Activated CD8-positive, alpha-beta T cell treated with anti-CD3 and anti-CD28 coated beads for 36 hours (primary cell): Measurements from ENCODE around the gene DUSP18. TPM values are rescaled to one million over a fixed set of nuclear protein-coding genes. Genes with fewer than 3 reads are reported as not detected.

Experiments
- ATAC-seq: fragments of 200-7000 bp; cut with Tn5 transposase; one replicate; pipeline ENCODE4 v1.10.0; 2021; ENCODE audit warnings: mild to moderate bottlenecking, moderate library complexity
- CTCF ChIA-PET: fragments of 350-600 bp; sonication (Branson Sonifier 250); formaldehyde crosslinking; loops from one replicate; lab custom pipeline; 2021; ENCODE audit warnings: antibody characterized with exemption; lab: Charles Lee
- POLR2A ChIA-PET: fragments of 350-600 bp; sonication (Branson Sonifier 250); formaldehyde crosslinking; loops from one replicate; lab custom pipeline; 2021; ENCODE audit warnings: antibody characterized with exemption; lab: Charles Lee
- DNase-seq: peaks from one replicate; pipeline ENCODE4 v3.0.0-alpha.2; 2020
- H3K27ac Mint-ChIP-seq: one replicate; pipeline ENCODE4 v1.8.0; 2021; ENCODE audit warnings: mild to moderate bottlenecking, mixed read lengths
- H3K27me3 Mint-ChIP-seq: one replicate; pipeline ENCODE4 v1.8.0; 2021; ENCODE audit warnings: mixed read lengths
- H3K36me3 Mint-ChIP-seq: one replicate; pipeline ENCODE4 v1.8.0; 2021; ENCODE audit warnings: low read depth, mixed read lengths
- H3K4me1 Mint-ChIP-seq: one replicate; pipeline ENCODE4 v1.8.0; 2021; ENCODE audit warnings: low read depth, mixed read lengths
- H3K4me3 Mint-ChIP-seq: one replicate; pipeline ENCODE4 v1.8.0; 2021; ENCODE audit warnings: mild to moderate bottlenecking, moderate library complexity, mixed read lengths
- H3K9me3 Mint-ChIP-seq: one replicate; pipeline ENCODE4 v1.8.0; 2021; ENCODE audit warnings: mixed read lengths
- intact Hi-C: fragments of 100-400 bp; cut with micrococcal nuclease; formaldehyde crosslinking; loops from one replicate; pipeline ENCODE4 v1.10.0; 2022
- total RNA-seq, 2 experiments: library from RNA; stranded (reverse); gene quantifications; one replicate each; pipeline ENCODE4 v1.2.3, GENCODE V29; 2021
- TF ChIP-seq, protein P1 (sequence below): fragments of 200-600 bp; IDR thresholded peaks from one replicate; pipeline ENCODE4 v1.8.0; 2022; ENCODE audit warnings: antibody characterized with exemption, mild to moderate bottlenecking

Gene DUSP18
- total RNA-seq, 2 experiments from 2014 or later = 4.1 to 4.4 TPM

DNA sequence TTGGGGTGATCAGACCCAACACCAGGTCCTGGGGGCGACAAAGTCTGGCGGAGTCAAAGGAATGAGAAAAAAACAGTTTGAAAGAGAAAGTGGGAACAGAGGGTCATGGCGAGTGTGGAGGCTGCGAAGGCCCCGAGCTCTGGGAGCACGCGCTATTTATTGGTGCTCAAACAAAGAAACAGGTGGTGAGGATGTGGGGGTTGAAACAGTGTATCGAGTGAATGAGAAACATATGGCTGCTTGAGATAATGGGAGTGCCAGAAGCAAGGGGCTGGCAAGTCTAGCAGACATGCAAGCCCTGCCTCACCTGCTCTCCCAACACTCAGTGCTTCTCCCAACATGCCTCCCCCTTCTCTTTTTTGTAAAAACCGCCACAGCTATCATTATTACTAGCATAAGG, 7.8 kb upstream of the DUSP18 start:
- Mint-ChIP-seq H3K9me3 (no peaks in the 10 kb centered on the region), H3K36me3 (no peaks in the 10 kb centered on the region), H3K4me3 (no peak overlapping the region), H3K4me1 (no peaks in the 10 kb centered on the region), H3K27me3 (peaks cover 6% of the 10 kb centered on the region), H3K27ac (no peak overlapping the region)
- intact Hi-C loops = no loop called here
- TF ChIP-seq, protein P1, sequence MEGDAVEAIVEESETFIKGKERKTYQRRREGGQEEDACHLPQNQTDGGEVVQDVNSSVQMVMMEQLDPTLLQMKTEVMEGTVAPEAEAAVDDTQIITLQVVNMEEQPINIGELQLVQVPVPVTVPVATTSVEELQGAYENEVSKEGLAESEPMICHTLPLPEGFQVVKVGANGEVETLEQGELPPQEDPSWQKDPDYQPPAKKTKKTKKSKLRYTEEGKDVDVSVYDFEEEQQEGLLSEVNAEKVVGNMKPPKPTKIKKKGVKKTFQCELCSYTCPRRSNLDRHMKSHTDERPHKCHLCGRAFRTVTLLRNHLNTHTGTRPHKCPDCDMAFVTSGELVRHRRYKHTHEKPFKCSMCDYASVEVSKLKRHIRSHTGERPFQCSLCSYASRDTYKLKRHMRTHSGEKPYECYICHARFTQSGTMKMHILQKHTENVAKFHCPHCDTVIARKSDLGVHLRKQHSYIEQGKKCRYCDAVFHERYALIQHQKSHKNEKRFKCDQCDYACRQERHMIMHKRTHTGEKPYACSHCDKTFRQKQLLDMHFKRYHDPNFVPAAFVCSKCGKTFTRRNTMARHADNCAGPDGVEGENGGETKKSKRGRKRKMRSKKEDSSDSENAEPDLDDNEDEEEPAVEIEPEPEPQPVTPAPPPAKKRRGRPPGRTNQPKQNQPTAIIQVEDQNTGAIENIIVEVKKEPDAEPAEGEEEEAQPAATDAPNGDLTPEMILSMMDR = no peak
- CTCF ChIA-PET = interaction anchor here (2.2 kb wide), 1 partner anchor 41 kb away, joined by 7 read pairs; no protein-coding TSS in a partner anchor
- no peak for ATAC-seq
- POLR2A ChIA-PET = no interaction called here
- no peak for DNase-seq

DNA sequence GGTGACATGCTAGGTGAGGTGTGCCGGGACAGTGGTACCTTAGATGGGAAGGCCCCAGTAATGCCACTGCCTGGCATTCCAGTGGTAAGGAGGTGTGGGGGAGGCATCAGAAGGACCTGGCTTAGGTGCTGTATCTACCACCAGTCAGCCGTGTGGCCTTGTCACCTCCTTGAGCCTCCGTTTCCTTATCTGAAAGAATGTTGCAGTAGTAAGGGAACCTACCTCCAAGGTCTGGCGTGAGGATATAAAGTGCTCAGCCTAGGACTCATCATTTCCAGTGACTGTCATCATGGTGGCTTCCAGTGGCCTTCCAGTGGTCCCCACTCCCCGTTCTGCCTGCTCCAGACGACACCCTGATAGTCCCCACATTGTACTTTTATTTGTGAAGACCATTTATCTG, 6.8 kb upstream of the DUSP18 start:
- intact Hi-C loops = no loop called here
- Mint-ChIP-seq H3K27me3 (peaks cover 6% of the 10 kb centered on the region), H3K4me3 (no peak overlapping the region), H3K36me3 (no peaks in the 10 kb centered on the region), H3K27ac (no peak overlapping the region), H3K9me3 (no peaks in the 10 kb centered on the region), H3K4me1 (no peaks in the 10 kb centered on the region)
- TF ChIP-seq, protein P1 = no peak
- ChIA-PET CTCF (interaction anchor here (2.2 kb wide), 1 partner anchor 40 kb away, joined by 7 read pairs; no protein-coding TSS in a partner anchor), POLR2A (no interaction called here)
- DNase-seq = no peak
- no peak for ATAC-seq

DNA sequence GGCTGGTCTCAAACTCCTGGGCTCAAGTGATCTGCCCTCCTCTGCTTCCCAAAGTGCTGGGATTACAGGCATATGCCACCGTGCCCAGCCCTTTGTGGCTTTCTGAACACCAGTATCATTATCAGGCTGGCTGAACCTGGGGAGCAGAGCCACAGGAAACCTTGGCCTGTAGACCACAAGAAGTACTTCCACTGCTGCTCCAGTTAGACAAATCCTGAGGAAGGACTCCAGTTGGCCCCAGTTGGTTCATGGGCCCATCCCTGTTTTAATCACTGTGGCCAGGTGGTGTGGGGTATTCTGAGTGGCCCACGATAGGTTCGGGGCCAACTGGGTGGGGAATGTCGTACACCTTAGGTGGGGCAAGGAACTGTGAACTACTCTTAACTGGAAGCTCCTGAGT, 5.5 kb upstream of the DUSP18 start:
- Mint-ChIP-seq H3K27me3 (peaks cover 4% of the 10 kb centered on the region), H3K4me3 (no peak overlapping the region), H3K4me1 (peaks cover 5% of the 10 kb centered on the region), H3K9me3 (no peaks in the 10 kb centered on the region), H3K27ac (no peak overlapping the region), H3K36me3 (no peaks in the 10 kb centered on the region)
- POLR2A ChIA-PET = no interaction called here
- no peak for DNase-seq
- TF ChIP-seq, protein P1 = no peak
- no peak for ATAC-seq
- CTCF ChIA-PET = no interaction called here
- intact Hi-C loops = no loop called here

DNA sequence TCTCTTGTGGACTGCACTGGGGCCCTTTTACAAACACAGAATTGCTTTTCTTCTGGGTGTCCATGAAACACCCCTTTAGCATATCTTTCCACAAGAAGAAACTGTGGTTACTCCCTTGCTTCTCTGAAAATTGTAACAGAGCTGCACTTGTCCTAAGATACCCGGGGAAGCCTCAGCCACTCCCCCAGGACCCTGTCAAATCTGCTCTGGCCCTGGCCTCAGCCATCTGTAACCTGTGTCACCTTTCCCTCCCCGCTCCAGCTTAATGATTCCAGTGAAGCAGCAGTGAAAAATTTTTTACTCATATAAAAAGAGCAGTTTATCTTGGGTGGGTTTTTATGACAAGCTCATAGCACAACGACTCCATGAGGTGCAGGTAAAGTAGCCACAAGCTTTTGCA, 3.4 kb upstream of the DUSP18 start:
- Mint-ChIP-seq H3K4me3 (no peak overlapping the region), H3K4me1 (peaks cover 12% of the 10 kb centered on the region), H3K36me3 (no peaks in the 10 kb centered on the region), H3K27me3 (peaks cover 2% of the 10 kb centered on the region), H3K27ac (no peak overlapping the region), H3K9me3 (no peaks in the 10 kb centered on the region)
- TF ChIP-seq, protein P1 = no peak
- DNase-seq (no peak), ATAC-seq (no peak)
- ChIA-PET CTCF (interaction anchor here (0.7 to 2.1 kb wide), 2 partner anchors 37 to 84 kb away, joined by 3 to 8 read pairs; no protein-coding TSS in a partner anchor), POLR2A (no interaction called here)
- intact Hi-C loops = no loop called here

DNA sequence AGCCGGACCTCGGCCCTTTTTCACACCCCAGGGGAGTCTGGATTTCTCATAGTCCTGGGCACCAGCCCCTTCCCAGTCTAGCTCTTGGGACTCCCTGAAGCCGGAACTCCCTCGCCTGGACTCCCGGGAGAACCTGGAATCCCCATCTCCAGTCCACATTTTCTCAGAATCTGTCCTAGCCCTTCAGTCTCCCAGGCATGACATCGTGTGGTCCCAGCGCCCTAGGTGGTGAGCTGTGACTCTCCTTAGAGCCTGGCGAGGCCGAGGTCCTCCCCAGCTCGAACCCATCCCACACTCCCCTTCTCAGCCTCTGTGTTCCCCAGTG, 673 bp upstream of the DUSP18 start:
- intact Hi-C loops = no loop called here
- H3K4me3 Mint-ChIP-seq = peak overlapping the region; percentile 84
- ATAC-seq (no peak), DNase-seq (no peak)
- peaks cover 2% of the 10 kb centered on the region for H3K27me3 Mint-ChIP-seq
- H3K4me1 Mint-ChIP-seq = peaks cover 19% of the 10 kb centered on the region
- H3K9me3 Mint-ChIP-seq = no peaks in the 10 kb centered on the region
- H3K27ac Mint-ChIP-seq = no peak overlapping the region
- POLR2A ChIA-PET = no interaction called here
- CTCF ChIA-PET = interaction anchor here (1.6 to 2.2 kb wide), 3 partner anchors 18 to 34 kb away, joined by 6 to 10 read pairs (median 9); partner anchors contain the start of gene SLC35E4
- peaks cover 6% of the 10 kb centered on the region for H3K36me3 Mint-ChIP-seq
- TF ChIP-seq, protein P1 = no peak
